GM19351 (cell line): ENCODE data around the gene SPATA32.
"Not testable (repeated sequence)": the region's sequence is repeated elsewhere in the genome, so short reads cannot be mapped to it uniquely, and the experiment has no call there.

Experiments used
- ATAC-seq: cut with Tn5 transposase; IDR thresholded peaks from one replicate; pipeline ENCODE4 v1.9.1; 2021; ENCODE audit warnings: mild to moderate bottlenecking, moderate library complexity; ENCODE audit not compliant: unreplicated experiment

The SPATA32 gene

GRCh38 chr17:45273551-45273957 is 11.7 kb upstream of the SPATA32 start:
- ATAC-seq: no peak

DNA sequence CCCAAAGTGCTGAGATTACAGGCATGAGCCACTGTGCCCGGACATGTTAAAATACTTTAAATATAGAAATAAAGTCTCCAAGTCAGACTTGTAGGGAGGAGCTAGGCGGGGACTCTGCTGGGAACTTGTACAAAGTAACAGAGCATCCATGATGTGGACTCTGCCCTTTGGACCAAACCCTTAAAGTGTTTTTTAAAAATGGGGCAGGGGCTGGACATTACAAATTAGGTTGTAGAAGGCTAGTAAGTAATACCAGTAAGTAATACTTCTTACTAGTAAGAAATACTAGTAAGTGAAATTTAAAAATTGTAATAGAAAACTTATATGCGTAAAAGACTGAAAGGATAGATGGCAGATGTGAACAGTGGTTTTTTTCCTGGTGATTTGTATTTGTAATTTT is 9.7 kb upstream of the SPATA32 start:
- ATAC-seq: no peak

DNA sequence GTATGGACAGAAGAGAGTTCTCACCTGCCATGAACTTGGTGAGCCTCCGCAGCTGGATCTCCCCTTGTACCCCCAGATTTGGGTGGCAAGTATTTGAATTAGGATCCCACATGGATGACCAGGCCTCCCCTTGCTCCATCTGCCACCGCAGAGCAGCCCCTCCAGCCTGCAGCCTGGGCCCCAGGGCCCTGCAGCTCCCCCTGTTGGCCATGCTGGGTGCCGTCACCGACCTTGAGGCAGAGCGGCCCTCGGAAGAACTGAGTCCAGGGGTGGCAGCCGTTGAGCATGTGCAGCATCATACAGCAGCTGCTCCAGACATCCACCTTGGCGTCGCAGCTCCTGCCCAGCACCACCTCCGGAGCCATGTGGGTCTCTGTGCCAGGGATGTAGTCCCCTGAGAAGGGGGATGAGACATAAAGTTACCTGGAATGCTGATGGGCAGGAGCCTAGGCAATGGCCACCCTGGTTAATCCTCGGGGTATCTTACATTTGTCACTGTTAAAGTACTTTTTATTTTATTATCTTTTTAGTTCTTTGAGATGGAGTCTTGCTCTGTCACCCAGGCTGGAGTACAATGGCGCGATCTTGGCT is 9.0 kb upstream of the SPATA32 start:
- no peak for ATAC-seq

- ATAC-seq: no peak
Measured at GRCh38 chr17:45269912-45270311, 8.0 kb upstream of the SPATA32 start.

- ATAC-seq: no peak
Measured at GRCh38 chr17:45267436-45268055, 5.7 kb upstream of the SPATA32 start.

DNA sequence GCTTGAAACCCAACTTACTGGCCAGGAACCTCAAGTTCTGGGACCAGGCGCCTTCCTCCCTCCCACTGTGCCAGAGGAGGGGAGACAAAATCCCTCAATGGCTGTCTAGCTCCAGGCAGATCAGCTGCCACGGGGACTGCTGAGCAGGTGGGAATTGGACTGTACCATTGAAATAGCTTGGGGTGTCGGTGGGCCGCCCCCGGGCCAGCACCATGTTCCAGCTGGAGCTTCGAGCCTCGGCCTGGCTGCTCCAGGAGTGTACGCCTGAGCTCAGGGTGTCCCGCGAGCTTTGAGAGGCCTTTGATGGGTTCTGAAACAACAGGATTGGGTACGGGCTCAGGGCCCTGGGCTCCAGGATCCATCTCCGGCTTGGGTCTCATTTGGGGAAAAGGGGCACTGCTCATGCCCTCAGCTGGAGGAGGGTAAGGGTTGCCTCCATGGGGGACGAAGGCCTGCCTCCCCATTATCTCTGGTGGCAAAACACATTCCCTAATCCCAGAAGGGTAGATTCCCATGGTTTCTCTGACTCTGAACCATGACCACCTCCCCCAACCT is 4.6 kb upstream of the SPATA32 start:
- no peak for ATAC-seq

DNA sequence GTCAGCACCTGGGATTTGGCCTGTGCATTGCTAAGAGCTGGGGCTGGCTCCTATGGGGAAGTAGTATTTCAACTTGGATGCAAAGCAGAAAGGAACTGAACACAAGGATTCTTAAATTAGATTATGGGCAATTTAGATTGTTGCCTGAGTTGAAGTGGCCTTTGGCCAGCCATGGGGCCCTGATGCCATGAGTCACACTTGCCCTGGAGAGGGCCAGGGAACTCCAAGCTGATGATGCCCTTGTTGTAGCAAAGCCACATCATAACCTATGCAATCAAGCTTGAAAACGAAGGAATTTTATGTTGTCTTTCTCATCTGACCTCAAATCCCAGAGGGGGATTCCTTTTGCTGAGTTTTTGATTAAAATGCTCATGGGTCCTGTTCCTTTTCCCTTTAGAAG is 3.9 kb upstream of the SPATA32 start:
- no peak for ATAC-seq

- no peak for ATAC-seq
Measured at GRCh38 chr17:45264988-45265387, 3.1 kb upstream of the SPATA32 start.

DNA sequence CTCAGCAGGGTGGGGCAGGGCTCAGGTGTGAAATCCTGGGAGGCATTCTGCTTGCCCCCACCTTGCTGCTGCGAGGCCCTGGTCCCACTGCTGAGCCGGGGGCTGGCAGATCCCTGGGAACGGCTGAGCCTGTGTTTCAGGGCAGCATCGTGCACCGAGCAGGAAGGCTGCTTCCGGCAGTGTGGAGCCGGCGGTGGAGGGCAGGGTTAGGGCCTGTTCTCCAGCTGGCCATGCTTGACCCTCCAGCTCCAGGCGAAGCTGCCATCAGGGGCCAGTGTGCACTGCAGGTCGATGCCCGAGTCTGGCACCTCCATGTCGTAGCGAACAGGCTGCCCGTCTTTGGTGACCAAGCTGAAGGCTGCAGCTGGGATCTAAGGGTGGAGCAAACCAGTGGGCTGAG is 2.5 kb upstream of the SPATA32 start:
- ATAC-seq: no peak

- no peak for ATAC-seq
Measured at GRCh38 chr17:45263477-45263860, 1.6 kb upstream of the SPATA32 start.

- ATAC-seq: no peak
Measured at GRCh38 chr17:45262516-45263476, 902 bp upstream of the SPATA32 start.

- no peak for ATAC-seq
Measured at GRCh38 chr17:45260204-45260783, 1.6 kb downstream of the SPATA32 start.

DNA sequence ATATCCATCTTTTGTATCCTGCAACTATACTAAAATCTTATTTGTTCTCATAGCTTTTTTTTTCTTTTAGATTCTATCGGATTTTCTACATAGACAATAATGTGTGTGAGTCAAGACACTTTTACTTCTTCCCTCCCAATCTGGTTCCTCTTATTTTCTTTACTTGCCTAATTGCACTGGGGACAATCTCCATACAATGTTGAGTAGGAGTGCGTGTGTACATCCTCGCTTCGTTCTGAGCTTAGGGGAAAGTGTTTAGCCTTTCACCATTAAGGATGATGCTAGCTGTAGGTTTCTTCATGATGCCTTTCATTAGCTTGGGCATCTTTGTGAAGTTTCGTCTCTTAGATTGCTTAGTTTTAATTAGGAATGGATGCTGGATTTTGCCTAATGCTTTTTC is 2.9 kb downstream of the SPATA32 start:
- no peak for ATAC-seq

DNA sequence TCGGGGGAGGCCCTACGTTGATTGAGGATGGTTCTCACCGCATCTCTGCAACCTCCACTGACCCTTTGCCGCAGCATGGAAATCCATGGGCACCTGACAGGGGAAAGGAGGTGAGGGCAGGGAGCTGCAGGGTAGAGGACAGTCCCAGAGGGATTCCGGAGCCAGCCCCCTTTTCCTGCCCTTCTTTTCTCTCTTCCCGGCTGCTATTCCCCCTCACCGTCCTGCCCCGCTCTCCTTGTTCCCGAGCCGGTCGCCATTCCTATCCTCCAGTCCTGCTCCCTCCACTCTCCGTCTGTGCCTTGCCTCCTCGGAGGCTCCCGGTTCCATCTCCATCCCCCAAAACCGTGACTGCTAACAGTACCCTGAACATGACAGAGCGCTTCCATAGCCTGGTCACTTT is 4.8 kb downstream of the SPATA32 start:
- ATAC-seq: no peak

DNA sequence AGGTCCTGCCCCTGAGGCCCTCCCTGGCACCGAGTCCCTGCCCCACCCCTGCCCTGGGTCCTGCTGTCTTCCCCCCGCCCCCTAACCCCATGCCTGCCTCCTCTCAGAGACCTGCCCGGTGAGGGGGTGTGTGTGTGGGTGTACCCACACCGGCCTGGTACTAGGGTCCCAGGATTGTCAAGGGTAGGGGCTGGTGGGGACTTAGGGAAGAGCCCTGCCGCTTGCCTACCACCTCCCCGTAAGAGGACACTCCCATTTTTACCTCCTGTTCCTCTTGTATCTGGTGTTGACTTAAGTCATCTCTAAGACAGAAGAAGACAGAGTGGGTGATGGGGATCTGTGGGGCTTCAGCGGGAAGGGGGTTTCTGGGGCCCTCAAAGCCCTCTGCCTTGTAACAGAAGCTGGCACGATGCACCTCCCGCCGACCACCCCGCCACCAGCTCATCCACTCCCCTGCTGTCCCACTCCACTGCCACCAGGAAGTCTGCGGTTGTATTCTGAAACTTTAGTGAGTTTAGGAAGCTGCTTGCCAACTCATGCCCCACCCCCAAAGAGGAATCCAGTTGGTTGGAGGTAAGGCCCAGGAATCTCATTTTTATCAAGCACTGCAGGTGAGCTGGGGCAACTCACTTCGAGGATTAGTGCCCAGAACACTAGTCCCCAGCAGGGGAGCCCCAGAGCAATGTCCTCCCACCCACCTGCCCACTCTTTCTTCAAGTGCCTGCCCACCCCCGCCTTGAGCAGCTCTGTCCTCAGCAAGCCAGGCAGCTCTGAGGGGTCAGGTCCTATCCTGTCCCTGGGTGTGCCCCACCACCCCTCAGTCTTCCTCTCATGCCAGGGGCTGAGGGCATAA is 5.6 kb downstream of the SPATA32 start:
- no peak for ATAC-seq

DNA sequence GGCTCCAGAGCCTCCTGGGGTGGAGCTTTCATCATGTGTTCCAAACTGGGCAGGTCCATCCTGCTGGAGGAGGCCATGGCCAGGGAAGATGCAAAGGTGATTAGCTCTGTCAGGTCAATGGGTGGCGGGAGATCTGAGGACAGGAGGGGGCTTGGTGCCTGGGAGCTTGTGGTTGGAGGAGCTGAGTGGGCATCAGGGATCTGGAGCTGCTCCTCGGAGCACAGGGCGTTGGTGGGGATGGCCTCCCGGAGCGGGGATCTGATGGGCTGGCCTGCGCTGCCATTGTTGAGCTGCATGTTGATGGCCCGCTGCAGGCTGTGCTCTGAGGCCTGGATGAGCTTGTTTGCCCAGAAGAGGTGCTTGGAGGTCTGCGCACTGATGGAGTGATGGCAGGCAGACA is 6.5 kb downstream of the SPATA32 start:
- ATAC-seq: no peak

GRCh38 chr17:45253879-45254278 is 8.0 kb downstream of the SPATA32 start:
- ATAC-seq: no peak

- ATAC-seq: not testable (repeated sequence)
Measured at GRCh38 chr17:45253237-45253636, 8.7 kb downstream of the SPATA32 start.

GRCh38 chr17:45251931-45252330 is 10.0 kb downstream of the SPATA32 start:
- ATAC-seq: no peak
